Motor neuron (in vitro differentiated cells): ENCODE results near the gene SKOR1. TPM values are rescaled to one million over a fixed set of nuclear protein-coding genes. Genes with fewer than 3 reads are reported as not detected.

Experiments
- ATAC-seq, 8 experiments: fragments of 200-7000 bp; cut with Tn5 transposase; replicated peaks in 6 of 8; 2 replicates each; pipeline ENCODE4 v1.8.0; 2021; ENCODE audit warnings: mild to moderate bottlenecking in 8 of 8, moderate library complexity in 8 of 8
- H3K27ac ChIP-seq, 2 donors: fragments of 250-450 bp; sonication (Bioruptor Pico); 2 replicates each; pipeline ENCODE4 v1.9.0; 2021; ENCODE audit warnings: antibody characterized with exemption in 2 of 2, mild to moderate bottlenecking in 2 of 2, moderate library complexity in 1 of 2
- H3K4me1 ChIP-seq, 2 donors: fragments of 250-450 bp; sonication (Bioruptor Pico); replicated peaks in 1 of 2; 2 replicates each; pipeline ENCODE4 v1.6.1; 2021; ENCODE audit warnings: antibody characterized with exemption in 2 of 2, mild to moderate bottlenecking in 2 of 2, moderate library complexity in 1 of 2
- H3K4me3 ChIP-seq, 5 donors: fragments of 250-450 bp; sonication (Bioruptor Pico); 2 replicates each; pipeline ENCODE4 v1.9.0; 2021; ENCODE audit warnings: antibody characterized with exemption in 5 of 5, mild to moderate bottlenecking in 5 of 5, moderate library complexity in 4 of 5
- WGBS, 10 experiments: fragments of 450-650 bp; shearing (Covaris generic); methylation state at CpG; one replicate each; pipeline ENCODE4 v1.0.0; 2022; 5-methylcytosine and 5-hydroxymethylcytosine counted together
- in situ Hi-C, 9 experiments: fragments of 400-800 bp; cut with MboI; loops; one replicate each; pipeline ENCODE4 v1.15.0; 2021; ENCODE audit warnings: low sequenced_read_pairs in 9 of 9, low pct_unique_long_range_greater_than_20kb in 2 of 9; ENCODE audit not compliant: unreplicated experiment in 9 of 9
- total RNA-seq, 8 experiments: library from RNA; unstranded; fragments of 300-600 nt; gene quantifications; 2 replicates each; pipeline versions ENCODE4 v1.2.3 to v1.2.4, GENCODE V29; 2022

Gene SKOR1
- total RNA-seq, 8 experiments from 2014 or later, result 0.10 to 1.00 (median 0.42) TPM

GRCh38 chr15:67880651-67881182 is 55.4 kb downstream of the SKOR1 start:
- H3K4me1 ChIP-seq, result peaks cover 23 to 24% of the 10 kb centered on the region in 2 donors
- no peak for ATAC-seq
- no peak overlapping the region for H3K27ac ChIP-seq
- no peak overlapping the region for H3K4me3 ChIP-seq
- in situ Hi-C loops, result no loop called here
- WGBS, 10 experiments, result 40 to 100% (median 100%) methylated on average over 1 to 3 of the region's 3 CpGs; no CpG with 5 or more reads in 3 of the 10 experiments

DNA sequence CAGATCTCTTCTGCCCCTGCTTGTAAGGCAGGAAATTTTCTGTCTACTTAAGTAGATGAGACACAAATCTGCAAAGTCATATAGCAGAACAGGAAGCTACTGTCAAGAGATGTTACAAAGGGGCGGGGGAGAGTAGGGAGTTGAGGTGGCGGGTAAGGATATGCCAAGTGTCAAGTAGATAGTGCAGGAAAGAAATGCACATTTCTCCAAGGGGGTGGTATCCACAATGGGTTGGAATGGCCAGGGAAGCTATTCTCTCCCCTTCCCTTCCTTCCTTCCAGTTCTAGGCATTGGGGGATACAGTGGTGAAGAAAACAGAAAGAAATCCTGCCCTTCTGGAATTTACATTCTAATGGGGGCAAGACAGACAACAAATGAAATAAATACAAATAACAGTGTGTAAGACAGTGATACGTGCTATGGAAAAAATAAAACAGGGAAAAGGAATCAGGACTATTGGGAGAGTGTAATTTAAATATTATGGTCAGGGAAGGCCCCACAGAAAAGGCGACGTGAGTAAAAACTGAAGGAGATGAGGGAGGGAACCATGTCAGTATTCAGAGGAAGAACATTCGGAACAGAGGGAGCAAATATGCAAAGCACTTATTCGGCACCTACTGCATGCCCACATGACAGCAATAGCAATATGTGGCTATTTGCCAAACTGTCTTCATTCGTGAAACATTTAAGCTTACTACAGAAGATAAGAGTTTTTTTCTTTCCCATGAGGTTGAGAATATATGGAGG is 57.4 kb downstream of the SKOR1 start:
- H3K4me1 ChIP-seq, result peaks cover 23 to 24% of the 10 kb centered on the region in 2 donors
- in situ Hi-C loops, result no loop called here
- ATAC-seq, result peak in 2 of 8 experiments; percentile 6 to 10
- H3K4me3 ChIP-seq, result no peak overlapping the region
- WGBS, 10 experiments, result 37 to 91% (median 81%) methylated on average over 3 to 8 of the region's 8 CpGs
- H3K27ac ChIP-seq, result no peak overlapping the region

GRCh38 chr15:67883234-67883773 is 58.0 kb downstream of the SKOR1 start:
- no peak overlapping the region for H3K4me3 ChIP-seq
- WGBS, 10 experiments, result 21 to 88% (median 54%) methylated on average over 2 to 8 of the region's 10 CpGs; no CpG with 5 or more reads in 2 of the 10 experiments
- H3K27ac ChIP-seq, result peak overlapping the region in 1 of 2 donors; percentile 46
- no peak for ATAC-seq
- H3K4me1 ChIP-seq, result peaks cover 23 to 24% of the 10 kb centered on the region in 2 donors
- in situ Hi-C loops, result no loop called here

DNA sequence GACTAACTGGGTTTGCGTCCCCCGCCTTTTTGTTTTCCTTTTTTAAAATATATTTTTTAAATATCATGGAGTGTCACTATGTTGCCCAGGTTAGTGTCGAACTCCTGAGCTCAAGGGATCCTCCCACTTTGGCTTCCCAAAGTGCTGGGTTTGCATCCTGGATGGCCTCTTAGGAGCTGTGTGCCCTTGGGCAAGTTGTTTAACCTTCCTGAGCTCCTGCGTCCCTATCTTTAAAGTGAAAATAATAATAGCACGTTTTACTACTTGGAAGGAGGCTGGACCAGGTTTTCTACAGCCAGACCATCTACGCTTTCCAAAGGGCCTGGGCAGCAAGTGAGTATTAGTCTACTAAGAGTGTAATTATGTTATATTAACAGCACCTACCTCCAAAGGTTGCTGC is 58.7 kb downstream of the SKOR1 start:
- Histone ChIP-seq H3K27ac (peak overlapping the region in 1 of 2 donors; percentile 58), H3K4me1 (peaks cover 23 to 24% of the 10 kb centered on the region in 2 donors), H3K4me3 (no peak overlapping the region)
- ATAC-seq, result no peak
- in situ Hi-C loops, result no loop called here
- WGBS, 10 experiments, result 69 to 100% (median 85%) methylated on average over 1 to 6 of the region's 6 CpGs

Other genes with a start within 250 kb of the SKOR1 start
- under 1 TPM in 1 of 8 experiments, not detected in 7; under 0.01 TPM for gene RNU6-1, start 14.5 kb downstream of the SKOR1 start, total RNA-seq
- gene PIAS1, start 228.8 kb downstream of the SKOR1 start, total RNA-seq, result 10 to 100 TPM; 20.5 to 47.4 (median 31.3) TPM